Measurements from ENCODE around the gene MBD3L2.

Gene MBD3L2

DNA sequence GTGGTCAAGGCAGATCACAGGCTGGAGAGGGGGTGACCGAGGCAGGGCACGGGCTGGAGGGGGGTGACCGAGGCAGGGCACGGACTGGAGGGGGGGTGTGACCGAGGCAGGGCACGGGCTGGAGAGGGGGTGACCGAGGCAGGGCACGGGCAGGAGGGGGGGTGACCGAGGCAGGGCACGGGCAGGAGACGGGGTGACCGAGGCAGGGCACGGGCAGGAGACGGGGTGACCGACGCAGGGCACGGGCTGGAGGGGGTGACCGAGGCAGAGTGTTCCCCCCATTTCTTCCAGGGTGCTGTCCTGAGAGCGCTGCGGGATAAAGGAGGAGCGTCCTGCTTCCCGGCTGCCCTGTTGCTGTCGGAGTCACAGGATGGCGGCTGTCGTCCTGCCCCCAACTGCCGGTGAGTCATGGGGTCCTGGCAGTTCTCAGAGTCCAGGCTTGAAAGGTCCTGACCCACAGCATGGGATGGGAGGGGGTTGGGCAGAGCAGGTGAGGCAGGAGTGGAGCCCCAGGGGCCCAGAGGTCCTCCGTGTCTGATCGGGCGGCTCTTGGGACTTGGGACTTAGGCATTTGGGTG lies 25.7 kb downstream of the MBD3L2 start:
- TF ChIP-seq, protein P1, sequence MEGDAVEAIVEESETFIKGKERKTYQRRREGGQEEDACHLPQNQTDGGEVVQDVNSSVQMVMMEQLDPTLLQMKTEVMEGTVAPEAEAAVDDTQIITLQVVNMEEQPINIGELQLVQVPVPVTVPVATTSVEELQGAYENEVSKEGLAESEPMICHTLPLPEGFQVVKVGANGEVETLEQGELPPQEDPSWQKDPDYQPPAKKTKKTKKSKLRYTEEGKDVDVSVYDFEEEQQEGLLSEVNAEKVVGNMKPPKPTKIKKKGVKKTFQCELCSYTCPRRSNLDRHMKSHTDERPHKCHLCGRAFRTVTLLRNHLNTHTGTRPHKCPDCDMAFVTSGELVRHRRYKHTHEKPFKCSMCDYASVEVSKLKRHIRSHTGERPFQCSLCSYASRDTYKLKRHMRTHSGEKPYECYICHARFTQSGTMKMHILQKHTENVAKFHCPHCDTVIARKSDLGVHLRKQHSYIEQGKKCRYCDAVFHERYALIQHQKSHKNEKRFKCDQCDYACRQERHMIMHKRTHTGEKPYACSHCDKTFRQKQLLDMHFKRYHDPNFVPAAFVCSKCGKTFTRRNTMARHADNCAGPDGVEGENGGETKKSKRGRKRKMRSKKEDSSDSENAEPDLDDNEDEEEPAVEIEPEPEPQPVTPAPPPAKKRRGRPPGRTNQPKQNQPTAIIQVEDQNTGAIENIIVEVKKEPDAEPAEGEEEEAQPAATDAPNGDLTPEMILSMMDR (IDR thresholded peaks at IDR 0.05; ENCODE audit: low read depth, low read length) = no peak
- Histone ChIP-seq H3K27me3 (ENCODE audit: insufficient read depth, low read depth, severe bottlenecking) (no peaks in the 10 kb centered on the region), H3K27ac (no peak overlapping the region), H3K4me3 (ENCODE audit: low read depth, low read length) (no peak overlapping the region), H3K9me3 (ENCODE audit: severe bottlenecking) (peaks cover 5% of the 10 kb centered on the region), H3K36me3 (peaks cover 52% of the 10 kb centered on the region)
- no peak for DNase-seq

DNA sequence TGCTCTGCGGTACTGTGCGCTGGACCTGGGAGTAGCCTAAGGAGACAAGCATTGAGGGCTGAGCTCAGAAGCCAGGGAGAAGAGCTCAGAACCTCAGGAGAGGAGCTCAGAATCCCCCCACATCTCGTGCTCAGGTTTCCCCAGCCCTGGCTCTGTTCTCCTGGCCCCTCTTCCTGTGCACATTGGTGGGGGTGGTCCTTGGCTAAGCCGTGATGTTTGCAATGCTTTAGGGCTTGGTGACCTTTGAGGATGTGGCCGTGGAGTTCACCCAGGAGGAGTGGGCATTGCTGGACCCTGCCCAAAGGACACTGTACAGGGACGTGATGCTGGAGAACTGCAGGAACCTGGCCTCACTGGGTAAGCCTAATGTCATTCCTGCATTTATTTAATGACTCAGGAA lies 27.0 kb downstream of the MBD3L2 start:
- H3K4me3 ChIP-seq (ENCODE audit: low read depth, low read length) = no peak overlapping the region
- H3K9me3 ChIP-seq (ENCODE audit: severe bottlenecking) = peaks cover 12% of the 10 kb centered on the region
- no peak overlapping the region for H3K27ac ChIP-seq
- TF ChIP-seq, protein P1 (IDR thresholded peaks at IDR 0.05; ENCODE audit: low read depth, low read length) = no peak
- no peaks in the 10 kb centered on the region for H3K27me3 ChIP-seq (ENCODE audit: insufficient read depth, low read depth, severe bottlenecking)
- peaks cover 66% of the 10 kb centered on the region for H3K36me3 ChIP-seq
- no peak for DNase-seq

DNA sequence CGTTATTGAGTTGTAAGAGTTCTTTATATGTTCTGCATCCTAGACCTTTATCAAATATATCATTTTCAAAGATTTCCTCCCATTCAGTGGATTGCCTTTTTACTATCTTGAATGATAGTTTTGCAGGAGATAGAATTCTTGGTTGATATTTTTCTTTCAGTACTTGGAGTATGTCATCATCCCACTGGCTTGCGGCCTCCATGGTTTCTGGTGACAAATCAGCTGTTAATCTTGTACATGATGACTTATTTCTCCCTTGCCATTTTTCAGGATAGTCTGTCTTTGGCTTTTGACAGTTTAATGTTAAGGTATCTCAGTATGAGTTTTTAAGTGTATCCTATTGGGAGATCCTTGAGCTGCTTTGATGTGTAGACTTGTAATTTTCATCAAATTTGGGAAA lies 28.9 kb downstream of the MBD3L2 start:
- H3K9me3 ChIP-seq (ENCODE audit: severe bottlenecking) = peaks cover 27% of the 10 kb centered on the region
- H3K27ac ChIP-seq = no peak overlapping the region
- no peak overlapping the region for H3K4me3 ChIP-seq (ENCODE audit: low read depth, low read length)
- H3K36me3 ChIP-seq = peaks cover 72% of the 10 kb centered on the region
- no peaks in the 10 kb centered on the region for H3K27me3 ChIP-seq (ENCODE audit: insufficient read depth, low read depth, severe bottlenecking)
- TF ChIP-seq, protein P1 (IDR thresholded peaks at IDR 0.05; ENCODE audit: low read depth, low read length) = no peak
- DNase-seq = no peak

DNA sequence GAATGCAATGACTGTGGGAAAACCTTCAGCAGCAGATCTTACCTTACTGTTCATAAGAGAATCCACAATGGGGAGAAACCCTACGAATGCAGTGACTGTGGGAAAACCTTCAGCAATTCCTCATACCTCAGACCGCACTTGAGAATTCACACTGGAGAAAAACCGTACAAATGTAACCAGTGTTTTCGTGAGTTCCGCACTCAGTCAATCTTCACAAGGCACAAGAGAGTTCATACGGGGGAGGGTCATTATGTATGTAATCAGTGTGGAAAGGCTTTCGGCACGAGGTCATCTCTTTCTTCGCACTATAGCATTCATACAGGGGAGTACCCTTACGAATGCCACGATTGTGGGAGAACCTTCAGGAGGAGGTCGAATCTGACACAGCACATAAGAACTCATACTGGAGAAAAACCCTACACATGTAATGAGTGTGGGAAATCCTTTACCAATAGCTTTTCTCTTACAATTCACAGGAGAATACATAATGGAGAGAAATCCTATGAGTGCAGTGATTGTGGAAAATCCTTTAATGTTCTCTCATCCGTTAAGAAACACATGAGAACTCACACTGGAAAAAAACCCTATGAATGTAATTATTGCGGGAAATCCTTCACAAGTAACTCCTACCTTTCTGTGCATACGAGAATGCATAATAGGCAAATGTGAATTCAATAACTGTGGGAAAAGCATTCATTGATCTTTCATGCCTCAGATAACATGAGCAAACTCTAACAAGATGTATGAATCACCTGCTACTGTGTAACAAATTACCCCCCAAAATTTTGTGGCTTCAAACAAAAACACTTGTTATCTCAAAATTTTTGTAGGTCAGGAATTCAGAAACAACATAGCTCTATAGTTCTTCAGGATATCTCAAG lies 34.2 kb downstream of the MBD3L2 start:
- TF ChIP-seq, protein P1 (IDR thresholded peaks at IDR 0.05; ENCODE audit: low read depth, low read length) = no peak
- Histone ChIP-seq H3K27me3 (ENCODE audit: insufficient read depth, low read depth, severe bottlenecking) (no peaks in the 10 kb centered on the region), H3K27ac (no peak overlapping the region), H3K9me3 (ENCODE audit: severe bottlenecking) (peaks cover 53% of the 10 kb centered on the region), H3K4me3 (ENCODE audit: low read depth, low read length) (no peak overlapping the region), H3K36me3 (peaks cover 70% of the 10 kb centered on the region)
- DNase-seq = no peak

DNA sequence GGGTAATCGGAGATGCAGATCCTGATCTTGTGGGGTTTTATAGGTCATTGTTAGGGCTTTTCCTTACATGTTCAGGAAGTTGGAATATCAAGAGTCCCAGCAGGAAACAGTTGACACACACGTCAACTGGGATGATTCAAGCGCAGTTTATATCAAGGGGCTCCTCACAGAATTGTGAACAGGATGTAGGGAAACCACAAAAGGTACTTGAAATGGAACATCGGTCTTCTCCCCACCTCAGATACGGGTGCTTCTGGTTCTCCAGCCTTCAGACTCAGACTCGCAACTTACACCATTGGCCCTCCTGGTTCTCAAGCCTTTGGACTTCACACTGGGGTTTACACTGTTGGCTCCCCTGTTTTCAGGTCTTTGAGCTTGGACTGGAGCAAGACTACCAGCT lies 39.9 kb downstream of the MBD3L2 start:
- TF ChIP-seq, protein P1 (IDR thresholded peaks at IDR 0.05; ENCODE audit: low read depth, low read length) = no peak
- Histone ChIP-seq H3K27ac (no peak overlapping the region), H3K4me3 (ENCODE audit: low read depth, low read length) (no peak overlapping the region), H3K27me3 (ENCODE audit: insufficient read depth, low read depth, severe bottlenecking) (no peaks in the 10 kb centered on the region), H3K9me3 (ENCODE audit: severe bottlenecking) (peaks cover 21% of the 10 kb centered on the region), H3K36me3 (peaks cover 17% of the 10 kb centered on the region)
- DNase-seq = no peak

All from WERI-Rb-1 (cell line).